Panc1 (cell line): ENCODE measurements around the gene EIF4E3. TPM values are rescaled to one million over a fixed set of nuclear protein-coding genes. Genes with fewer than 3 reads are reported as not detected.

Source experiments
- ATAC-seq: fragments of 200-7000 bp; cut with Tn5 transposase; 2 replicates; pipeline ENCODE4 v1.9.1; 2020; ENCODE audit warnings: mild to moderate bottlenecking, moderate library complexity
- Bru-seq: library from RNA; stranded (reverse); fragments of 400-500 nt; gene quantifications from one replicate; lab custom pipeline; 2021; lab: Mats Ljungman, UMichigan
- BruChase-seq, 2 experiments: library from RNA; stranded (reverse); fragments of 400-500 nt; gene quantifications; one replicate each; lab custom pipeline; 2021; lab: Mats Ljungman, UMichigan
- BruUV-seq: library from RNA; stranded (reverse); fragments of 400-500 nt; replicated peaks from 2 replicates; lab custom pipeline; 2021; lab: Mats Ljungman, UMichigan
- CTCF ChIA-PET: fragments of 300-600 bp; sonication (Branson Sonifier 250); formaldehyde crosslinking; loops from one replicate; lab custom pipeline; 2022; ENCODE audit warnings: antibody characterized with exemption; lab: Charles Lee
- POLR2A ChIA-PET: fragments of 300-600 bp; sonication (Branson Sonifier 250); formaldehyde crosslinking; loops from one replicate; lab custom pipeline; 2022; ENCODE audit warnings: antibody characterized with exemption; lab: Charles Lee
- DNase-seq: peaks from one replicate; pipeline ENCODE4 v3.0.0-alpha.2; 2010; ENCODE audit warnings: low read depth, low spot score
- H3K27ac ChIP-seq: 2 replicates; pipeline ENCODE4 v1.5.1; 2011; ENCODE audit warnings: mild to moderate bottlenecking, low read length, inconsistent platforms
- H3K27me3 ChIP-seq: fragments of 200-500 bp; sonication (Bioruptor generic); 2 replicates; pipeline ENCODE4 v1.6.0; 2014; ENCODE audit warnings: low read length, inconsistent platforms; ENCODE audit not compliant: control insufficient read depth, insufficient read depth
- H3K36me3 ChIP-seq: fragments of 200-500 bp; sonication (Bioruptor generic); 2 replicates; pipeline ENCODE4 v1.5.1; 2014; ENCODE audit warnings: inconsistent platforms, mild to moderate bottlenecking, low read length, moderate library complexity; ENCODE audit not compliant: control insufficient read depth, insufficient read depth
- H3K4me1 ChIP-seq: 2 replicates; pipeline ENCODE4 v1.5.1; 2011; ENCODE audit warnings: inconsistent platforms, mild to moderate bottlenecking, low read length, moderate library complexity; ENCODE audit not compliant: control insufficient read depth, insufficient read depth
- H3K4me3 ChIP-seq, 2 experiments: 2 replicates each; pipeline ENCODE4 v1.5.1; 2011 to 2012; ENCODE audit warnings: low read depth in 2 of 2, low read length in 2 of 2, mild to moderate bottlenecking in 2 of 2, inconsistent platforms in 1 of 2, moderate library complexity in 1 of 2
- H3K9me3 ChIP-seq: fragments of 200-500 bp; sonication (Bioruptor generic); 2 replicates; pipeline ENCODE4 v1.5.1; 2014; ENCODE audit warnings: low read depth, mild to moderate bottlenecking, inconsistent platforms, low read length, moderate library complexity; ENCODE audit not compliant: control insufficient read depth, insufficient read depth
- POLR2AphosphoS5 ChIP-seq: IDR thresholded peaks from 2 replicates; pipeline ENCODE4 v1.6.1; 2012; ENCODE audit warnings: mild to moderate bottlenecking, low read depth, low read length, moderate library complexity
- SIN3A ChIP-seq: IDR thresholded peaks from 2 replicates; pipeline ENCODE4 v1.6.1; 2012; ENCODE audit warnings: low read depth, mild to moderate bottlenecking, low read length, moderate library complexity, borderline replicate concordance; ENCODE audit not compliant: insufficient read depth
- TCF7L2 ChIP-seq: IDR thresholded peaks from 2 replicates; pipeline ENCODE4 v1.6.1; 2011; ENCODE audit warnings: mild to moderate bottlenecking, low read depth, low read length, inconsistent platforms
- in situ Hi-C: cut with HindIII; loops from 2 replicates; pipeline ENCODE4 v1.10.0; 2016; ENCODE audit warnings: low sequenced_read_pairs, low pct_unique_long_range_greater_than_20kb
- intact Hi-C: fragments of 100-400 bp; cut with micrococcal nuclease; formaldehyde crosslinking; loops from one replicate; pipeline ENCODE4 v1.10.0; 2022; ENCODE audit not compliant: unreplicated experiment
- long read RNA-seq: library from polyadenylated mRNA; unstranded; transcript quantifications from one replicate; pipeline ENCODE4 v2.0.0, GENCODE V29; 2021; ENCODE audit not compliant: unreplicated experiment
- polyA plus RNA-seq: library from polyadenylated mRNA; unstranded; fragments of >200 nt; gene quantifications from one replicate; pipeline ENCODE4 v1.2.1, GENCODE V29; 2012; ENCODE audit warnings: missing spikeins; ENCODE audit not compliant: insufficient read length
- total RNA-seq: library from RNA; stranded (reverse); gene quantifications from one replicate; pipeline ENCODE4 v1.2.1, GENCODE V29; 2021; ENCODE audit not compliant: unreplicated experiment
- TF ChIP-seq, protein P1 (sequence below), 2 experiments: IDR thresholded peaks; 2 replicates each; pipeline ENCODE4 v1.6.1; 2011 to 2012; ENCODE audit warnings: low read depth in 2 of 2, control low read depth in 1 of 2, low read length in 1 of 2, mild to moderate bottlenecking in 1 of 2, moderate library complexity in 1 of 2; ENCODE audit not compliant: insufficient read depth in 1 of 2
- TF ChIP-seq, protein P2 (sequence below): fragments of 450-650 bp; IDR thresholded peaks from 2 replicates; pipeline ENCODE4 v1.5.1; 2017; ENCODE audit warnings: mild to moderate bottlenecking

The EIF4E3 gene
- total RNA-seq (0.39 TPM), Bru-seq, nascent RNA (percentile 13 among the genes with signal in this experiment), BruChase-seq, experiment 1, labeled RNA remaining after a 2-hour chase (percentile 18 among the genes with signal in this experiment), BruChase-seq, experiment 2, labeled RNA remaining after a 6-hour chase (percentile 21 among the genes with signal in this experiment)
- polyA plus RNA-seq: not detected
- long read RNA-seq, partial matches to known transcripts: 0 of 1 reads
- long read RNA-seq, other reads (novel, unspliced or antisense): 1 of 1 reads

DNA sequence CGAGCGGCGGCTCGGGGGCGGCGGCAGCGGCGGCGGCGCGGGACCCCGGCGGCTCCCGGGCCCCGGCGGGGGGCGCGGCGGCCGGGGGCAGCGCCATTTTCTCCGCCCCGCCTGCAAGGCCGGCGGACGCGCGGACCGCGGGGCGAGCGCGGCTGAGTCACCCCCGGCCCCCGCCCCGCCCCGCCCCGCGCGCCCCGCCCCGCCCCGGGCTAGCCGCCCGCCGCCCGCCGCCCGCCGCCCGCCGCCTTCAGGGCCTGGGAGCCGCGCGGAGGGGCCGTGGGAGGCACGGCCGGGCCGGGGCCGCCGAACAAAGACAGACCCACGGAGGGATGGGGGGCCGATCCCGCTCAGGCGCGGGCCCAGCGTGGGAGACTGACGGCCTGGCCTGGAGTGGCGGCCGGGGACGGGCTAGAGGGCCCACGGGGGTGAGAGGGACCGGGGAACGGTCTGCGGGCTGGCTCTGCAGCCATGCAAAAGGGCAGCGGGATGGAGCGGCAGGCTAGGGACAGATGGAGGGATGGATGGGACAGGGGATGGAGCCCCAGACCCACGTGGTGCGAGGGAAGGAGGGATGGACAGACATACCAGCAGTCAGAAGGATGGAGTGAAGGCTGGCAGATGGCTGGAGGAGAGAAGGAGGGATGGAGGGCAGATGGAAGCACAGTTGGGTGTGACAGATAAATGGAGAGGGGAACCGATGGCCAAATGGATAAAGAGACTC is at the start of gene EIF4E3:
EIF4E3 (minus strand) TSS at position 132 of the 721 bp plus-strand sequence; CDS start at position 97, 35 bp downstream.
- H3K4me3 ChIP-seq: peak within 1 kb of the TSS; percentile 39
- BruUV-seq: no TSS peak
- ATAC-seq: peak; percentile 68
- intact Hi-C loops: no loop called here
- CTCF ChIA-PET: no interaction called here
- in situ Hi-C loops: no loop called here
- H3K27me3 ChIP-seq: peaks cover 18% of the 10 kb centered on the region
- TF ChIP-seq SIN3A: no peak
- TF ChIP-seq POLR2AphosphoS5: no peak
- TF ChIP-seq, protein P1, sequence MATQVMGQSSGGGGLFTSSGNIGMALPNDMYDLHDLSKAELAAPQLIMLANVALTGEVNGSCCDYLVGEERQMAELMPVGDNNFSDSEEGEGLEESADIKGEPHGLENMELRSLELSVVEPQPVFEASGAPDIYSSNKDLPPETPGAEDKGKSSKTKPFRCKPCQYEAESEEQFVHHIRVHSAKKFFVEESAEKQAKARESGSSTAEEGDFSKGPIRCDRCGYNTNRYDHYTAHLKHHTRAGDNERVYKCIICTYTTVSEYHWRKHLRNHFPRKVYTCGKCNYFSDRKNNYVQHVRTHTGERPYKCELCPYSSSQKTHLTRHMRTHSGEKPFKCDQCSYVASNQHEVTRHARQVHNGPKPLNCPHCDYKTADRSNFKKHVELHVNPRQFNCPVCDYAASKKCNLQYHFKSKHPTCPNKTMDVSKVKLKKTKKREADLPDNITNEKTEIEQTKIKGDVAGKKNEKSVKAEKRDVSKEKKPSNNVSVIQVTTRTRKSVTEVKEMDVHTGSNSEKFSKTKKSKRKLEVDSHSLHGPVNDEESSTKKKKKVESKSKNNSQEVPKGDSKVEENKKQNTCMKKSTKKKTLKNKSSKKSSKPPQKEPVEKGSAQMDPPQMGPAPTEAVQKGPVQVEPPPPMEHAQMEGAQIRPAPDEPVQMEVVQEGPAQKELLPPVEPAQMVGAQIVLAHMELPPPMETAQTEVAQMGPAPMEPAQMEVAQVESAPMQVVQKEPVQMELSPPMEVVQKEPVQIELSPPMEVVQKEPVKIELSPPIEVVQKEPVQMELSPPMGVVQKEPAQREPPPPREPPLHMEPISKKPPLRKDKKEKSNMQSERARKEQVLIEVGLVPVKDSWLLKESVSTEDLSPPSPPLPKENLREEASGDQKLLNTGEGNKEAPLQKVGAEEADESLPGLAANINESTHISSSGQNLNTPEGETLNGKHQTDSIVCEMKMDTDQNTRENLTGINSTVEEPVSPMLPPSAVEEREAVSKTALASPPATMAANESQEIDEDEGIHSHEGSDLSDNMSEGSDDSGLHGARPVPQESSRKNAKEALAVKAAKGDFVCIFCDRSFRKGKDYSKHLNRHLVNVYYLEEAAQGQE (IDR thresholded peaks at IDR 0.05; ENCODE audit: insufficient read depth in 1 of 2, low read depth in 2 of 2, low read length in 1 of 2): no peak
- TF ChIP-seq TCF7L2: no peak
- TF ChIP-seq, protein P2, sequence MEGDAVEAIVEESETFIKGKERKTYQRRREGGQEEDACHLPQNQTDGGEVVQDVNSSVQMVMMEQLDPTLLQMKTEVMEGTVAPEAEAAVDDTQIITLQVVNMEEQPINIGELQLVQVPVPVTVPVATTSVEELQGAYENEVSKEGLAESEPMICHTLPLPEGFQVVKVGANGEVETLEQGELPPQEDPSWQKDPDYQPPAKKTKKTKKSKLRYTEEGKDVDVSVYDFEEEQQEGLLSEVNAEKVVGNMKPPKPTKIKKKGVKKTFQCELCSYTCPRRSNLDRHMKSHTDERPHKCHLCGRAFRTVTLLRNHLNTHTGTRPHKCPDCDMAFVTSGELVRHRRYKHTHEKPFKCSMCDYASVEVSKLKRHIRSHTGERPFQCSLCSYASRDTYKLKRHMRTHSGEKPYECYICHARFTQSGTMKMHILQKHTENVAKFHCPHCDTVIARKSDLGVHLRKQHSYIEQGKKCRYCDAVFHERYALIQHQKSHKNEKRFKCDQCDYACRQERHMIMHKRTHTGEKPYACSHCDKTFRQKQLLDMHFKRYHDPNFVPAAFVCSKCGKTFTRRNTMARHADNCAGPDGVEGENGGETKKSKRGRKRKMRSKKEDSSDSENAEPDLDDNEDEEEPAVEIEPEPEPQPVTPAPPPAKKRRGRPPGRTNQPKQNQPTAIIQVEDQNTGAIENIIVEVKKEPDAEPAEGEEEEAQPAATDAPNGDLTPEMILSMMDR: no peak
- POLR2A ChIA-PET: no interaction called here
- H3K36me3 ChIP-seq: no peaks in the 10 kb centered on the region
- no peaks in the 10 kb centered on the region for H3K4me1 ChIP-seq
- no peak within 1 kb of the TSS for H3K27ac ChIP-seq
- DNase-seq: no peak
- H3K9me3 ChIP-seq: no peaks in the 10 kb centered on the region

DNA sequence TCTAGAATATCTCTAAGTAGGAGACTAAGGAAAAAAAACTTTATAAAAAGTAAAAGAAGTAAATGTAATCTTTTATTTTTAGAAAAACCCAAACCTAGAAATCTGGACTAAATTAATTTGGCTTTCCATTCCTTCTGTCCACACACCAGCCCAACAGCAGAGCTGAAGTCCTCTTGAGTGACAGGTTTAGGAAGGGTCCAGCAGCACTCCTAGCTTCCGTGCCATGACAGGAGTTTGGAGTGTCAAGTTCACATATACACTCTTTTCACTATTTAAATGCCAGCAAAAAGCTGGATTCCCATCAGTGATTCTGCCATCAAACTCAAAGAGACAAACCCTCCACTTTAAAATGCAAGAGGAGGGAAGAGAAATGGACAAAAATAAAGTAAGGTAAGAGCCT is 46.7 kb upstream of the EIF4E3 start:
- no TSS peak for BruUV-seq
- intact Hi-C loops (no loop called here), in situ Hi-C loops (no loop called here)
- Histone ChIP-seq H3K27ac (no peak overlapping the region), H3K9me3 (no peaks in the 10 kb centered on the region), H3K36me3 (no peaks in the 10 kb centered on the region), H3K4me1 (no peaks in the 10 kb centered on the region), H3K4me3 (no peak overlapping the region), H3K27me3 (no peaks in the 10 kb centered on the region; the same call in 1 of the 2 replicates)
- POLR2A ChIA-PET: no interaction called here
- ATAC-seq (no peak), DNase-seq (no peak)
- TF ChIP-seq, protein P2: no peak
- TF ChIP-seq TCF7L2: no peak
- TF ChIP-seq, protein P1 (IDR thresholded peaks at IDR 0.05; ENCODE audit: insufficient read depth in 1 of 2, low read depth in 2 of 2, low read length in 1 of 2): no peak
- no peak for TF ChIP-seq POLR2AphosphoS5
- TF ChIP-seq SIN3A: no peak
- CTCF ChIA-PET: no interaction called here
